ENCODE data around the gene SIN3B. TPM values are rescaled to one million over a fixed set of nuclear protein-coding genes. Genes with fewer than 3 reads are reported as not detected.

Gene SIN3B
- total and polyA plus RNA-seq, 2 donors (not counting 1 experiment from before 2014, with no cell fraction given): 118 to 138 TPM

- no peak overlapping the region for H2AFZ ChIP-seq (ENCODE audit: insufficient read depth, low read depth, low read length, poor library complexity, severe bottlenecking)
- TF ChIP-seq CTCF (IDR thresholded peaks at IDR 0.05): no peak
- no peak for TF ChIP-seq EZH2 (IDR thresholded peaks at IDR 0.05; ENCODE audit: borderline replicate concordance, insufficient read depth, low read depth, low read length, poor library complexity, severe bottlenecking)
- no peaks in the 10 kb centered on the region for H4K20me1 ChIP-seq (ENCODE audit: control insufficient read depth, insufficient read depth, low read length, poor library complexity, severe bottlenecking)
- POLR2A ChIA-PET: no interaction called here
- H3K27me3 ChIP-seq (replicated peaks in 1 of 4; ENCODE audit: control extremely low read depth in 1 of 4, control insufficient read depth in 3 of 4, insufficient read depth in 4 of 4, low read length in 3 of 4): no peaks in the 10 kb centered on the region
- H3K4me1 ChIP-seq (ENCODE audit: control insufficient read depth in 2 of 2, insufficient read depth in 2 of 2, low read length in 2 of 2): no peaks in the 10 kb centered on the region
- H3K4me3 ChIP-seq (ENCODE audit: control extremely low read depth in 1 of 5, extremely low read depth in 1 of 5, insufficient read depth in 1 of 5, low read depth in 2 of 5, low read length in 4 of 5): no peak overlapping the region
- no peak overlapping the region for H3K27ac ChIP-seq (ENCODE audit: low read length in 2 of 2)
- Mint-ChIP-seq H3K9me3 (ENCODE audit: insufficient read depth) (no peaks in the 10 kb centered on the region), H3K4me1 (peaks cover 5% of the 10 kb centered on the region), H3K4me3 (no peak overlapping the region), H3K27me3 (no peaks in the 10 kb centered on the region), H3K27ac (no peak overlapping the region)
- no peak overlapping the region for H3K4me2 ChIP-seq (replicated peaks; ENCODE audit: low read depth, low read length, poor library complexity, severe bottlenecking)
- no peaks in the 10 kb centered on the region for H3K9me3 ChIP-seq (ENCODE audit: control extremely low read depth in 1 of 3, control insufficient read depth in 2 of 3, insufficient read depth in 1 of 3, low read length in 2 of 3)
- ATAC-seq (ENCODE audit: low read depth): no peak
- intact Hi-C loops (cut with micrococcal nuclease): no loop called here
- H3K79me2 ChIP-seq (ENCODE audit: control insufficient read depth, insufficient read depth, low read length): no peaks in the 10 kb centered on the region
- H3K9ac ChIP-seq (ENCODE audit: low read length): no peak overlapping the region
- 99% methylated on average over 7 of the region's 9 CpGs for WGBS (ENCODE audit: insufficient coverage)
- peaks cover 0 to 44% of the 10 kb centered on the region in 2 experiments for H3K36me3 ChIP-seq (replicated peaks in 1 of 2; ENCODE audit: control extremely low read depth in 1 of 2, control insufficient read depth in 1 of 2, extremely low read depth in 1 of 2, insufficient read depth in 2 of 2, low read length in 1 of 2)
- DNase-seq: no peak
- CTCF ChIA-PET: interaction anchor here (0.6 kb wide), 1 partner anchor 9 kb away, joined by 3 read pairs; no protein-coding TSS in a partner anchor
These were observed 26.9 kb downstream of the SIN3B start for GRCh38 chr19:16856091-16856490.

- Histone ChIP-seq H3K27ac (ENCODE audit: low read length in 2 of 2) (no peak overlapping the region), H3K79me2 (ENCODE audit: control insufficient read depth, insufficient read depth, low read length) (no peaks in the 10 kb centered on the region), H3K9ac (ENCODE audit: low read length) (no peak overlapping the region), H2AFZ (ENCODE audit: insufficient read depth, low read depth, low read length, poor library complexity, severe bottlenecking) (no peak overlapping the region), H3K27me3 (replicated peaks in 1 of 4; ENCODE audit: control extremely low read depth in 1 of 4, control insufficient read depth in 3 of 4, insufficient read depth in 4 of 4, low read length in 3 of 4) (no peaks in the 10 kb centered on the region), H4K20me1 (ENCODE audit: control insufficient read depth, insufficient read depth, low read length, poor library complexity, severe bottlenecking) (no peaks in the 10 kb centered on the region), H3K9me3 (ENCODE audit: control extremely low read depth in 1 of 3, control insufficient read depth in 2 of 3, insufficient read depth in 1 of 3, low read length in 2 of 3) (no peaks in the 10 kb centered on the region), H3K4me1 (ENCODE audit: control insufficient read depth in 2 of 2, insufficient read depth in 2 of 2, low read length in 2 of 2) (peaks cover 7 to 9% of the 10 kb centered on the region in 2 donors), H3K4me3 (ENCODE audit: control extremely low read depth in 1 of 5, extremely low read depth in 1 of 5, insufficient read depth in 1 of 5, low read depth in 2 of 5, low read length in 4 of 5) (no peak overlapping the region), H3K36me3 (replicated peaks in 1 of 2; ENCODE audit: control extremely low read depth in 1 of 2, control insufficient read depth in 1 of 2, extremely low read depth in 1 of 2, insufficient read depth in 2 of 2, low read length in 1 of 2) (peaks cover 0 to 35% of the 10 kb centered on the region in 2 experiments), H3K4me2 (replicated peaks; ENCODE audit: low read depth, low read length, poor library complexity, severe bottlenecking) (no peak overlapping the region)
- peaks cover 16% of the 10 kb centered on the region for H3K4me1 Mint-ChIP-seq
- TF ChIP-seq EZH2 (IDR thresholded peaks at IDR 0.05; ENCODE audit: borderline replicate concordance, insufficient read depth, low read depth, low read length, poor library complexity, severe bottlenecking) (no peak), CTCF (IDR thresholded peaks at IDR 0.05) (no peak)
- H3K4me3 Mint-ChIP-seq: no peak overlapping the region
- no peak overlapping the region for H3K27ac Mint-ChIP-seq
- DNase-seq (no peak), ATAC-seq (ENCODE audit: low read depth) (no peak)
- H3K27me3 Mint-ChIP-seq: no peaks in the 10 kb centered on the region
- intact Hi-C loops (cut with micrococcal nuclease): no loop called here
- WGBS (ENCODE audit: insufficient coverage): 96% methylated on average over 7 of the region's 7 CpGs
- POLR2A ChIA-PET: no interaction called here
- CTCF ChIA-PET: no interaction called here
- no peaks in the 10 kb centered on the region for H3K9me3 Mint-ChIP-seq (ENCODE audit: insufficient read depth)
These were observed 30.4 kb downstream of the SIN3B start for GRCh38 chr19:16859626-16860025.

Measured in B cell (primary cell).